Thyroid gland (tissue), 4 donors: ENCODE measurements around the gene PLD2. TPM values are rescaled to one million over a fixed set of nuclear protein-coding genes. Genes with fewer than 3 reads are reported as not detected.

Experiments used
- DNase-seq, 2 donors: peaks; one replicate each; pipeline ENCODE4 v3.0.0-alpha.2; 2019
- H3K27ac ChIP-seq, 3 donors: fragments of 200-600 bp; sonication (generic); 1 replicate in 2 of 3; 2 replicates in 1 of 3; pipeline ENCODE4 v1.5.1; 2016 to 2019; ENCODE audit warnings: mild to moderate bottlenecking in 1 of 3, moderate library complexity in 1 of 3
- H3K27me3 ChIP-seq: fragments of 200-600 bp; sonication (generic); one replicate; pipeline ENCODE4 v1.5.1; 2019
- H3K36me3 ChIP-seq, 2 donors: fragments of 200-600 bp; sonication (generic); one replicate each; pipeline ENCODE4 v1.5.1; 2016 to 2019
- H3K4me1 ChIP-seq, 2 donors: fragments of 200-600 bp; sonication (generic); one replicate each; pipeline ENCODE4 v1.5.1; 2017 to 2019
- H3K4me3 ChIP-seq, 3 donors: fragments of 200-600 bp; sonication (generic); replicated peaks in 1 of 3; 1 replicate in 2 of 3; 2 replicates in 1 of 3; pipeline ENCODE4 v1.5.1; 2016; ENCODE audit warnings: mild to moderate bottlenecking in 1 of 3
- H3K9me3 ChIP-seq: fragments of 200-600 bp; sonication (generic); one replicate; pipeline ENCODE4 v1.5.1; 2017
- POLR2A ChIP-seq, 2 donors: fragments of 450-650 bp; IDR thresholded peaks; one replicate each; pipeline ENCODE4 v1.6.1; 2017; ENCODE audit warnings: antibody characterized with exemption in 2 of 2, mild to moderate bottlenecking in 2 of 2, moderate library complexity in 1 of 2
- WGBS, 2 donors: methylation state at CpG; one replicate each; pipeline ENCODE4 v1.1.5; 2017; 5-methylcytosine and 5-hydroxymethylcytosine counted together
- intact Hi-C: fragments of 100-400 bp; cut with DNase I; formaldehyde crosslinking; loops from one replicate; pipeline ENCODE4 v1.15.1; 2023
- total RNA-seq, 4 donors: library from RNA; depleted of rRNA; stranded (reverse); fragments of >200 nt; gene quantifications; one replicate each; pipeline ENCODE4 v1.2.3, GENCODE V29; 2016
- TF ChIP-seq, protein P1 (sequence below), 6 experiments: fragments of 200-600 bp in 3 of 6; fragments of 450-650 bp in 3 of 6; sonication (generic) in 3 of 6; IDR thresholded peaks; one replicate each; pipeline ENCODE4 v1.5.1; 2016 to 2019; ENCODE audit warnings: antibody characterized with exemption in 6 of 6, mild to moderate bottlenecking in 2 of 6, inconsistent platforms in 1 of 6, moderate library complexity in 1 of 6

PLD2 gene
- total RNA-seq, 4 donors from 2014 or later = 10.7 to 20.0 (median 16.2) TPM

DNA sequence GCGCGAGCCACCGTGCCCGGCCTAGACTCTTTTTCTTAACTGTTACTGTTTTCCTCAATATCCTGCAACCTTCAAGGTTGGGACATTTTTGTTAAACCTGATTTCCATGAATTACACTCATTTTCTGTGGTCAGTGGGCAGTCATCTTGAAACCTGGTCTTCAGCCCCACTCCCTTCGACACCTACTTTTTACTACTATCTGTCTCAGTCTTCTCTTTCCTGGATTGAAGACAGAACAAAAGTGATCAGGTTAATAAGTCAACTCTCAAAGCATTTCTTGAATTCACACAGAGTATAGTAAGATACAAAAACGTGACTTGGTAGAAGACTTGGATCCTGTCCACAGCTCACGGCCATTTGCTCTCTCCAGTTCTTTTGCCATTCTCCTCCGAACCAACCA lies 32.3 kb downstream of the PLD2 start:
- DNase-seq = no peak
- Histone ChIP-seq H3K4me1 (peaks cover 8 to 22% of the 10 kb centered on the region in 2 donors), H3K27me3 (no peaks in the 10 kb centered on the region), H3K9me3 (no peaks in the 10 kb centered on the region), H3K4me3 (no peak overlapping the region), H3K36me3 (no peaks in the 10 kb centered on the region), H3K27ac (no peak overlapping the region)
- TF ChIP-seq, protein P1, sequence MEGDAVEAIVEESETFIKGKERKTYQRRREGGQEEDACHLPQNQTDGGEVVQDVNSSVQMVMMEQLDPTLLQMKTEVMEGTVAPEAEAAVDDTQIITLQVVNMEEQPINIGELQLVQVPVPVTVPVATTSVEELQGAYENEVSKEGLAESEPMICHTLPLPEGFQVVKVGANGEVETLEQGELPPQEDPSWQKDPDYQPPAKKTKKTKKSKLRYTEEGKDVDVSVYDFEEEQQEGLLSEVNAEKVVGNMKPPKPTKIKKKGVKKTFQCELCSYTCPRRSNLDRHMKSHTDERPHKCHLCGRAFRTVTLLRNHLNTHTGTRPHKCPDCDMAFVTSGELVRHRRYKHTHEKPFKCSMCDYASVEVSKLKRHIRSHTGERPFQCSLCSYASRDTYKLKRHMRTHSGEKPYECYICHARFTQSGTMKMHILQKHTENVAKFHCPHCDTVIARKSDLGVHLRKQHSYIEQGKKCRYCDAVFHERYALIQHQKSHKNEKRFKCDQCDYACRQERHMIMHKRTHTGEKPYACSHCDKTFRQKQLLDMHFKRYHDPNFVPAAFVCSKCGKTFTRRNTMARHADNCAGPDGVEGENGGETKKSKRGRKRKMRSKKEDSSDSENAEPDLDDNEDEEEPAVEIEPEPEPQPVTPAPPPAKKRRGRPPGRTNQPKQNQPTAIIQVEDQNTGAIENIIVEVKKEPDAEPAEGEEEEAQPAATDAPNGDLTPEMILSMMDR (IDR thresholded peaks at IDR 0.05) = no peak
- TF ChIP-seq POLR2A (IDR thresholded peaks at IDR 0.05) = no peak
- WGBS, 2 donors = 92 to 95% methylated on average over 8 of the region's 8 CpGs
- intact Hi-C loops = no loop called here

DNA sequence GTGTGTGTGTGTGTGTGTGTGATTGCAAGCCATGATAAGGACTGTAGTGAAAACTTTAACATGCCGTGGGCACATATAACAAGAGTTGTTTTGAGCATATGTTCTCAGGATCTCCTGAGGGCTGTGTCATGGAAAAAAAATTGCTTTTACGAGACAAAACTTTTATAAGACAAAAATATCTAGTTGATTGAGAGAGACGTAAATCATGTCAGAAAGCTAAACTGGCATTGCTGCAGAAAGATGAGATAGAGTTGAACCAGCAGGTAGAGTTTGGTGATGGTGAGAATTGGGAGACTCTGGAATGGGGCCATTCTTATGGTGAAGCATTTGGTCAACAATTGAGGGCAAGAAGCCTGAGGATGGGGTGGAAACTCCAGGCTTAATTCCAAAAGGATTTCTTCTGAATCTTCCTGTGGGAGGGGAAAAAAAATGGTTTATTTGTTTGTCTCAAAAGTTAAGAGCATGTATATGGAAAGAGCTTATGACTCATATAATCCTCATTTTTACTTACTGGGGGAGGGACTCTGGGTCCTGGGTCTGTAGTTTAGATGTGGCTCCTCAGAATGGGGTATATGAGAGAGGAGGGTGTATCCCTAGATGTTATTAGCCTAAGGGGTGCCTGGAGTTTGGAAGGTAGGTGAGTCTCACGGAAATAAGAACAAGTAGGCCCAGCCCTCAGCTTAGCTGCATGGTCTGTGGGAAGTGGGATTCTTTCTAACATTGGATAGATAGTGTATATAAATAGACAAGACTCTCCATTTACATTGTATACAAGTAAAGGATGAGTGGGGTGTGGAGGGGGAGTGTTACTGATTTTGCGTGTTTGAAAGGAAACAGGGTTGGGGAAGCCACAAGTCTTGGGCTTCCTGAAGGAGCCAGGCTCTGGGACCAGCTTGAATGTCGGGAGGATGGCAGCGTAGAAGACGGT lies 33.3 kb downstream of the PLD2 start:
- no peak overlapping the region for H3K4me3 ChIP-seq
- TF ChIP-seq, protein P1 (IDR thresholded peaks at IDR 0.05) = no peak
- TF ChIP-seq POLR2A (IDR thresholded peaks at IDR 0.05) = no peak
- no peak for DNase-seq
- no peaks in the 10 kb centered on the region for H3K27me3 ChIP-seq
- no peaks in the 10 kb centered on the region for H3K9me3 ChIP-seq
- intact Hi-C loops = no loop called here
- H3K27ac ChIP-seq = no peak overlapping the region
- peaks cover 0 to 12% of the 10 kb centered on the region in 2 donors for H3K4me1 ChIP-seq
- 83 to 89% methylated on average over 8 of the region's 8 CpGs for WGBS, 2 donors
- no peaks in the 10 kb centered on the region for H3K36me3 ChIP-seq

DNA sequence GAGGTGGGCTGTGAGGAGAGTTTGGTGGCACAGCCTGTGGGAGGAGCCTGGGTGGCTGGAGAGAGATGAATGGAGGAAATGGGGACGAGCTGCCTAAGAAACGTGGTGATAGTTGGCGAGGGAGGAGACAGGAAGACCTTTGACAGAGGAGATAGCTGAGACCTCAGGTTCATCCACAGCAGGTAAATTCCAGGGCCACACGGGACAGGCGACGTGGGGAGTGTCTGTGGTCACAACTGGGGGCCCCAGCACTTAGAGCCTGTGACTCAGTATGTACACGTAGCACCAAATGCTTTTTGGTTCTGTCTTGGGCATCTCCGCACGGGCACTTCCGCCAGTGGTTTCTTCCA lies 33.9 kb downstream of the PLD2 start:
- Histone ChIP-seq H3K27ac (no peak overlapping the region), H3K4me3 (no peak overlapping the region), H3K27me3 (no peaks in the 10 kb centered on the region), H3K9me3 (no peaks in the 10 kb centered on the region), H3K4me1 (peaks cover 0 to 5% of the 10 kb centered on the region in 2 donors), H3K36me3 (no peaks in the 10 kb centered on the region)
- TF ChIP-seq, protein P1 (IDR thresholded peaks at IDR 0.05) = no peak
- no peak for TF ChIP-seq POLR2A (IDR thresholded peaks at IDR 0.05)
- no peak for DNase-seq
- WGBS, 2 donors = 87 to 92% methylated on average over 9 to 10 of the region's 10 CpGs
- intact Hi-C loops = no loop called here

DNA sequence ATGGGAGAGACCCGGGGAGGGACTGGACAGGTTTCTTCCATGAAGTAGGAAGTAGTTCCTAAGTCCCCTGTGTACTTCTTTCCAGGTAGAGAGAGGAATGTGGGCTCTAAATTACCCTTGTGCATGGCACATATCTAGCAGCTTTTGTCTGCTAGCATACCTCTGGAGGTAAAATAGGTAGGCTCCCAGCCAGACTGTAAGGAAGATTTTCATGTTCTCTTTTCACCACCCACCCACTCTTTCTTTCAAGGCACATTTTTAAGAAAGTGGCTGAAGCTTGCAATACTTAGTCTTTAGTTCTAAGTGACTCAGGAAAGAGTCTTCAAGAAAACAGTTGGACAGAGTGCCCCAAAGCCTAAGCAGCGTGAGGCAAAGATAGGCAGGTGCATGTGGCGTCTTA lies 35.4 kb downstream of the PLD2 start:
- Histone ChIP-seq H3K4me3 (no peak overlapping the region), H3K27me3 (no peaks in the 10 kb centered on the region), H3K9me3 (no peaks in the 10 kb centered on the region), H3K36me3 (no peaks in the 10 kb centered on the region), H3K4me1 (peaks cover 0 to 3% of the 10 kb centered on the region in 2 donors), H3K27ac (no peak overlapping the region)
- intact Hi-C loops = no loop called here
- WGBS, 2 donors = 95 to 98% methylated on average over 3 of the region's 3 CpGs
- no peak for DNase-seq
- no peak for TF ChIP-seq POLR2A (IDR thresholded peaks at IDR 0.05)
- TF ChIP-seq, protein P1 (IDR thresholded peaks at IDR 0.05) = no peak

DNA sequence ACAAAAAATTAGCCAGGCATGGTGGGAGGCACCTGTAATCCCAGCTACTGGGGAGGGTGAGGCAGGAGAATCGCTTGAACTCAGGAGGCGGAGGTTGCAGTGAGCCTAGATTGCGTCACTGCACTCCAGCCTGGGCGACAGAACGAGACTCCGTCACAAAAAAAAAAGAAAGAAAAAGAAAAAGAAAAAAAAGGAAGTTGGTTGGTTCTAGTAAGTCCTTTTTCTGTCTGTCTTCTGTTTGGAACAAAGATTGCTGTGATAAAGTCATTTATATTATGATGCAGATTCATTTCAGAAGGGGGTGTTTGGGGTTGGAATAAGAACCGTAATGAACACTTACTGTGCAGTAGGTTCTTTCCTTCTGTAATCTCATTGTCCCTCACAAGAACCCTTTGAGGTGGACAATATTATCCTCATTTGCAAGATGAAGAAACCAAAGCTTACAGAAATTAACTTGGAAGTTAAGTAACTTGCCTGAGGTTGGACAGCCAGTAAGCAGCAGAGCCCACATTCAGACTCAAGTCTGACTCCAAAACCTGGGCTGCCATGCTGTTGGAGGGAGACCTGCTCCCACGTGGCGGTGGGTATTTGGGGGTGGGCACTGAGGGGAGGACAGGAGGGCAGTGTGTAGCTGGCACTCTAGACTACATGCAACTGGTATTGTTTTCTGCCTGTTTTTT lies 36.5 kb downstream of the PLD2 start:
- Histone ChIP-seq H3K27me3 (no peaks in the 10 kb centered on the region), H3K4me3 (no peak overlapping the region), H3K27ac (no peak overlapping the region), H3K4me1 (peaks cover 0 to 3% of the 10 kb centered on the region in 2 donors), H3K36me3 (no peaks in the 10 kb centered on the region), H3K9me3 (no peaks in the 10 kb centered on the region)
- TF ChIP-seq, protein P1 (IDR thresholded peaks at IDR 0.05) = no peak
- no peak for TF ChIP-seq POLR2A (IDR thresholded peaks at IDR 0.05)
- no peak for DNase-seq
- intact Hi-C loops = no loop called here
- 81 to 90% methylated on average over 9 of the region's 9 CpGs for WGBS, 2 donors
